NCI-H1417 (cell line): ENCODE measurements around the gene KDM5B.
"Not testable (repeated sequence)": the region's sequence is repeated elsewhere in the genome, so short reads cannot be mapped to it uniquely, and the experiment has no call there.

Experiments
- DNase-seq, 3 experiments: peaks; one replicate each; lab custom pipeline; 2025; lab: John Stamatoyannopoulos, UW

Gene KDM5B

DNA sequence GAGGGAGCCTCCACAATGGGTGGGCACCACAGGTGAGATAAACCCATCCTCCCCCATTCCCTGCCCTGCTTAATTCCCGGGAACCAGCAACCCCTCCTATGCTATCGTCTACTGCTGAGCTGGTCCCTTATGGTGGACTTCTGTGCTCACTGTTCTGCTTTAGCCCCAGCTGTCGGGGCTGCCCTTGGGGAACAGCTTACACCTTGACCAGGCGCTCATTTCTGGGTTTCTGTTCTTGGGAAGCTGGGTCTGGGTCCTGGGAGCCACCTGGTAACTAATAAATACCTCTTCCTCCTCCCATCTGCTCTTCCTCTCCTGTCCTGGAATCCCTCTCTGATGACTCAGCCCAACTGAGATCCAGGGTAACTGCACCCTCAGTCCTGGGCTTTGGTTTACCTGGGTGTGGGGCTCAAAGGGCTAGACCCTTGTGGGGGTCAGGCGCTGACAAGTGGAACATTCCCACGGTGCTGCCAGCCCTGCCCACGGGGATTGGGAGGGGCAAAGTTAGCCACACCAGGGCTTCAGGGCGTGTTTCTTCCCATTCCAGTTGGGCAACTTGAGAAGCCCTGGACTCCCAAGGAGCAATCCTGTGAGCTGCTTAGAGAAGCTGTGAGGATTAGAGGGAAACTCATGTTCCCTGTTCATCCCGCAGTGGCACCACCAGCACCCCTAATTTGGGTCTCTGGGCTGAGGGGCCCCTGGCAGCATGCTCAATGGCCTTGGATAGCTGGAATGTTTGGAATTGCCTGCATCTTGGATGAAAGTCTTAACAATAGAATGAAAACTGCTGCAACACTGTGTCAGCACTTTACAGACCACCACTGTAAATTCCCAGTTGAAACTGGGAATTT is 4.2 kb upstream of the KDM5B start:
- no peak for DNase-seq

DNA sequence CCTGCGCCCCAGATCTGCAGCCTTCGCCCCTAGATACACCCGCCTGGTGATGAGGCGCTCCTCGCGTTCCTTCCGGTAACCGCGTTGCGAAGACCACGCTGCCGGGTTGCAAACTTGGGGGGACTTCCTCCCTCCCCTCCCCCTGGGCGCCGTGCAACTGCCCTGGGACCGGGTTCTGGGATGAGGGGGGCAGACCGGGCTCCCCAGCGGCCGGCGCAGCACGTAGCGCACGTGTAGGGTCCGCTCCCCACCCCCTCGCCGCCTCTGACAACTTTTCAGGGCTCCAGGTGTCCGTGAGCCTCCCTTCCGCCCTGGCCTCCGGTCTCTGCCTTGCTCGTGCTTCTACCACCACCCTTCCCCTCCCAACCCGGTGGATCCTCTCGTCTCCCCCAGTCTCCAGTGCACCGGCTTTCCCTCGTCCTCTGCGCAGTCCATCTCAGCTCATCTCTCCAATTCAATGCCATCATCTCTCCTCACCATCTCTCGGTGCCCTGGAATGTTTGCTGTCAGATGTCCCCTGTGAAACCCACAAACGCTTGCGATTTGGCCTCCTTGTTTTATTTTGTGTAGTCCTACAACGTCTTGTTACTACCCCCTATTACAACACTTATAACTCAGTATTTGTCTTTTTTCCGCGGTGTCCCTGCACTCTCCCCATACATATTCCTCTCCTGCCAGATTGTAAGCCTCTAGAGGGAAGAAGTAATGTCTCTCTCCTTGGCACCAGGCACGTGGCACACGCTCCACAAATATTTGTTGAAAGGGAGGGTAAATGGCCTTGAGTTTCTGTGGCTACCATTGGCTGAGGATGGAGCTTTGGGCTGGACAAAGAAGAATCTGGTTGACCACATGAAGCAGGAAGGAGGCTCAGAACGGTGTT is 3.3 kb upstream of the KDM5B start:
- peak in 2 of 3 experiments; percentile 57 to 71 for DNase-seq

DNA sequence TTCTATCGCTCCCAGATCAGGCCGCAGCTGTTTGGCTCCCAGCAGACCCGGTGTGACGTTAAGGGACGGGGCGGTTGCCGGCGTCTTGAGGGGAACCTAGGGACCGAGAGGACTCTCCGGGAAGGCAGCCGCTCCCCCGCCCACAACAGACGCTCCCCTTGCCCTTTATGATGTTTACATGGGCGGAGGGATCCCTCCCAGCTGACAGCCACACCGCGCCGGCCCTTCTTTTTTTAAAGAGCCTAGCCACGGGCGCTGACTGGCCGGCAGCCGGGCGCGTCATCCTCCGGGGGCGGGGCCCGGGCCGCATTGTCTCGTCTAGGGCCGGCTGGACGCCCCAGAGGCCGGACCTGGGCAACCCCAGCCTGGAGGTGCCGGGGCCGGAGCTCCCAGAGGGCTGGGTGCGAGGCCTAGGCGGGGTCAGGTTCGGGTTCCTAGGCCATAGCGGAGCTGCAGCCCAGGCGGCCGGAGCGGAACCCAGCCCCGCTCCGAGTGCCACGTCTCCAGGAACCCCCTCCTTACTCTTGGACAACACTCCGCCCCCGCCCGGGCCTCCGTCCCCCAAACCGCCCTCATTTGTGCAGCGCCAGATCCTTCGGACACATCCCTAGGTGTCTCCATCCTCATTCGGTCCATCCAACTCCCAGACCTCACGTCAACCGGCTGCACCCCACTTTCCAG is 2.5 kb upstream of the KDM5B start, which contains the start of gene PCAT6:
TSS of gene PCAT6 (plus strand) at position 340 of the 681 bp plus-strand sequence.
- DNase-seq = peak; percentile 95 to 99 (median 97)

DNA sequence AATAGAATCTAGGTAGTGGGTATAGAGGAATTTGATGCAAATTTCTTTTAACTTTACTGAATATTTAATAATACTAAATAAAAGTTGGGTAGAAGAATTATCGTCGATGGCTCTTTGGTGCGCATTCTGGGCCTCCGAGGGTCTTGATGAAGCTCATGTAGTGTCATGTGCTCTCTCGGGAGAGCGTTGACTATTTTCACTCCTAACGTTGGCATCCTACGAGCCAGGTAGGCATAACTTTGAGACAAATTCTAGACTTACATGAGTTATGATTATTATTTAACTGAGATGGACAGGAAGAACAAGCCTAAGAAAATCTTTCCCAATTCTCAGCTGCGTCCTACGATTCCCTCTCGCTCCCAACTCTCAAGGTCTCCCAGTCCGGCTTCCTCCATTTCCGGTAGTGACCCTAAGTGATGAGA is 2.0 kb upstream of the KDM5B start:
- no peak for DNase-seq

DNA sequence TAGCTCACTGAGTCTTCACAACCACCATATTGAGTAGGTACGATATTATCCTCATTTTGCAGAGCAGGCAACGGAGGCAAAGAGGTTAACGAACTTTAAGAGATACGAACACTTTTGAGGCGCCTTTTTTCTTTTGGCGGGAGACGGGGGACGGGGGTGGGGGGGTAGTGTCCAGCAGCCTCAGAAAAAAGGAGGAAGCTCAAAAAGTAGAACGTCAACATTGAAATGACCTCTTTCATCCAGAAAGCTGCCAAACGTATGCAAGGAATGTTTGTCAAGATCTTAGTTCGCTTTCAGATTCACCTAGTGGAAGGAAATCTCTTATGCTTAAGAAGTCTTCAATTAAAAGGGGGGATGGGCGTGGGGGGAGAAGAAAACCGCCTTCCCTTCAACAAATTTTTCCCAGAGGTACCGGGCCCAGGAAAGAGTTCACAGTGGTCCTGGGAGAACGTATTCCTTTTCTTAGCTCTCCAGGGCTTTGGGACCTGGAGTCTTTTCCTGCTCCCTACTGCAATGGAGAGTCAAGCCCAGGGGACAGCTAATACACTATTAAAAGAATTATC is 1.5 kb upstream of the KDM5B start:
- DNase-seq = no peak

DNA sequence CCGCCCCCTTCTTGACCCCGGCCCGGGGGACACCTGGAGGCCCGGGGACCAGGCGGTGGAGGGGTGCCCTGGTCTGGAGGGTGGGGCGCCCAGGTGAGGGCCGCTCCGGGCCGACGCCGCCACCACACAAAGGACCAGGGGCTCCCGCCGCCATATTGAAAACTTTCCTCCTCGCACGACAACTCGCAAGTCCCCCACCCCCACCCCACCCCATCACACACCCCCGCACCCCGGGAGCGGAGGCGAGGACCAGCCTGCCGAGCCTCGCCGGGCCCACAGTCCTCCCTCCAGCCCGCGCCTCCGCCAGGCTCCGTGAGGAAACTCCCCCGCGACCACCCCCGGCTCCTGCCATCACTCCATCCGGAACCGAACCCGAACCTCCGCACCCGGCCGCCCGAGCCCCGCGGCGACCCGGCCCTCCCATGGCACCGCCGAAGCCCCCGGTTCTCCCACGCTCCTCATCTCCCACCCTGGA is 733 bp downstream of the KDM5B start:
- peak; percentile 41 to 64 (median 63) for DNase-seq

DNA sequence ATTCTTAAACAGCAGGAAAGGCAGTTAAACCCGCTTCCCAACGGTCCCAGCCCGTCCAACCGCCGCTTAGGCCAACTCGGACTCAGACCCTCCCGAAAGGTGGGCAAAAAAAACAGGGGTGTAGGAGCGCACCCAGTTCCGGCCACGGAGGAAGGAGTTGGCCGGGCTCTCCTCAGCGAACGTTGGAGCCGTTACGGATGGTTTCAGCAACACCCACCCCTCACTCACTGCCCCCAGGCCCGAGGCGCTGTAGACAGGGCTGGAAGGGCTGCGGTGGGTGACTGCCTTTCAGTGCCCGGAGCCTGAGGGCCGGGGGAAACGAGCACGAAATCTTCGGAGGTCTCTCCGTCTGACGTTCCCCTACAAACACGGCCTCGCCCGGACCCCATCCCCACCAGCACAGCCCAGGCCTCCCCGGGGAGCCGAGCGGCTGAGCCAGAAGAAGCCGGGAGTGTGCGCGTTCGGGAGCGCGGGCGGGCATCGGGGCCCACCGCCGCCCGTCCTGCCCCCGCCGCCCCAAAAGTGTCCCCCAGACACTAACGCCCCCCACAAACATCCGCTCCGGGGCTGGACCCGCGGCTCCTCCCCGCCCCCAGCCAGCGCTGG is 1.3 kb downstream of the KDM5B start:
- peak in 2 of 3 experiments; percentile 58 to 64 for DNase-seq

DNA sequence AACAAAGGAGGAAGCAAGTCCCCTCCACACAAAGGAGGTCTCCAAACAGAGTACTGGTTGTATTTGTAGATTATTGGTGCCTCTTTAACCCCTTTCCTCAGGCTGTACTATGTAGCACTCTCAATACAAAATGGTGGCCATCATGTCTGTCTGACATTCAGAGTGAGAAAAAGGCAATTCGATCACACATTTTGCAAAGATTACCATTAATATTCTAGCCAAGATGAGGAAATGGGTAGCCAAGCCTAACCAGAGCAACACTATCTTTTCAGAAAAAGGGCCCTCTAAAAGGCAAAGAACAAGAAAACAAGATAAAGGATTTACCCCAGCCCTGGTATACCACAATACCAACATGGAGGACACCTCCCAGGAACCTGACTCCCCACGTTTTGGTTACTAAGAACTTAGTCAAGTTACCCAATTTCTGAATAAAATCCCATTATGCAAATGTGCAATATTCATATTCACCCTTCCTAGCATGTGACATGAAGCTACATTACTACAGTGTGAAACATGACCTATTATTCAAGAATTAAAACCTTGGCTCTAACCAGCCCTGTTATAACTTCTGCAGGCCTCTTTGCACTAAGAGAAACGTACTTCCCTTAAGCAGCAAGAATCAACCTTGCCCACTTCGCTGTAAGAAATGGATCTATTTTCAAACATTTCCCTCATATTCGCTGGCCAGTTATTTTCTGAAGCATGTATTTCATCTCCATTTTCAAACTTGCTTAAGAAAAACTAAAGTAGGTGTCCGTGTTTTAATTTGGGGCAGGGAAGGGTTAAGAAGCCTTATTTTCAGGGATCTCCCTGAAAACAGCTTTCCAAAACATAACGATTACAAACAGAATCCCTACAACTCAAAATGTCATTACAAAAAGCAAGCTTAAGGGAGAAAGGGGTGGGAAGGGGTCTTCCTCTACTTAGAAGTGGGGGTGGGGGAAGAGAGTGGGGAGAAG is 2.1 kb downstream of the KDM5B start:
- DNase-seq = peak in 1 of 3 experiments; percentile 43

DNA sequence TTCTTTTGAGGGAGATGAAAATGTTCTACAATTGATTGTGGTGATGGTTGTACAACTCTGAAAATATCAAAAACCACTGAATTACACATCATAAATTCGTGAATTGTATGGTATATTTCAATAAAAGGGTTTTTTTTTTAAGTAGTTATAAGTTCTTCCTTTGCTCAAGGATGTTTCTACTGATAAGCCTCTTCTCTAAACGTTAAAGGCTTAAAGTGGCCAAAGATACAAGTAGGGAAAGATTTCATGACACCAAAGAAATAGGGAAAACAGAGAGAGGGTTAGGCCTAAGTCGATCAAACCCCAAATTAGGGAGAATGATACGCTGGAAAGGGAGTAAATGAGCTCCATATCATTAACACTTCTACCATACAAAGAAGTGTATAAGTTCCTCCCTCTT is 4.1 kb downstream of the KDM5B start:
- no peak for DNase-seq

DNA sequence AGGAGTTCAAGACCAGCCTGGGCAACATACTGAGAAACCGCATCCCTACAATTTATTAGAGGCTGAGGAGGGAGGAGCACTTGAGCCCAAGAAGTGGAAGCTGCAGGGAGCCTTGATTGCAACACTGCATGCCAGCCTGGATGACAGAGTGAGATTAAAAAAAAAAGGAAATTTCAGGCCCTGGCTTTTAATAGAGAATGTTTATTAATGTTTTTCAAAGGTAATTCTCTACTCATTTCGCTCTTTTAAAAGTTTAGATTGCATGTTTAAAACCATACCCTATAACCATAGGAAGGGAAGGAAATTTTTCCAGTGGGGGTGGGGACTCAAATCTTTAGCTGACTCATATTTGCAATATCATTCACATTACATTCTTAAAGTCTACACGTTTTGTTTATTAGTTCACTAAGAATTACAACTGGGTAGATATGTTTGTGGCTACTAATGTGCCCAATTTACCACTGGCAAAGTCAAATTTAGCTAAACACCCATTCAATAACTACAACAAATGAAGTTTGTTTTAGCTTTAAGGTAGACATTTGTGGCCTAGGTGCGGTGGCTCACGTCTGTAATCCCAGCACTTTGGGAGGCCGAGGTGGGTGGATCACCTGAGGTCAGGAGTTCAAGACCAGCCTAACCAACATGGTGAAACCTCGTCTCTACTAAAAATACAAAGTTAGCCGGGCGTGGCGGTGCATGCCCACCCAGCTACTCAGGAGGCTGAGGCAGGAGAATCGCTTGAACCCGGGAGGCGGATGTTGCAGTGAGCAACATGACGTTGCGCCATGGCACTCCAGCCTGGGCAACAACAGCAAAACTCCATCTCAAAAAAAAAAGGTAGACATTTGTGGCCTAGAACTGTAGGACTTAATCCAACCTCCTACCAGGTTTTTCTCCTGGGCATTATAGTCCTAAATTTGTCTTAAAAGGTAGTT is 5.0 kb downstream of the KDM5B start:
- DNase-seq = no peak

DNA sequence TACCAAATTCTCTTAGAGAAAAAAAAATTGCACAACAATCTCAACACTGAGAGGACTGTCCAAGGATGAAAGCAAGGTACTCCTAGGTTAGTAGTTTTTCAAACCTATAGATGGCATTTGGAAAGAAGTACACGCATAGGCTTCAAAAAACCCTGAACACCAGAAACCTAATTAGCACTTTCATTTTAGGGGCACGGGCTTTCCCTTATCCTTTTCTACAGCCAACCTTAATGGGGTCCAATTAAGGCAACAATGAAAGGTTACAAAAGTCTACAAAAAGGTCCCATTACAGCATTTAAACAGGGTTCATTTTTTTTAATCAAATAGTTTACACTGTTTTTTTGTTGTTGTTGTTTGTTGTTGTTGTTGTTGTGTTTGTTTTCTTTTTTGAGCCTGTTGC is 6.2 kb downstream of the KDM5B start:
- DNase-seq = no peak

DNA sequence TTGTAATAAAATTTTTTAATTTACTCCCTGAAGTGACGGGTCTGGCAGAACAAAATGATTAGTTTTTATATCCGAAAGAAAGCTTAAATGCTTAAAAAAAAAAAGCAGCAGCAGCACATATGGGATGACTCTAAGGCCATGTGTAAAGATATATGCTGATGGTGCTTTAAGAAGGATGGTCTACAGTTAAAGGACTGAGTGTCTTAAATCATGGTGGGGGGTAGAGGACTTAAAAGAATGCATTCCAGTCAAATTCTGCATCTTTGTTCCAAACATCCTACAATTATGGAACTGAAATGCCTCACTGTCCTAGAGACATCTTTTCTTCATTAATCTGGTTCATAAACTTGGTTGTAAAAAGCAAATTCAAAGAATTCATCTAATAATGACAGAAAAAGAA is 7.0 kb downstream of the KDM5B start:
- DNase-seq = no peak

DNA sequence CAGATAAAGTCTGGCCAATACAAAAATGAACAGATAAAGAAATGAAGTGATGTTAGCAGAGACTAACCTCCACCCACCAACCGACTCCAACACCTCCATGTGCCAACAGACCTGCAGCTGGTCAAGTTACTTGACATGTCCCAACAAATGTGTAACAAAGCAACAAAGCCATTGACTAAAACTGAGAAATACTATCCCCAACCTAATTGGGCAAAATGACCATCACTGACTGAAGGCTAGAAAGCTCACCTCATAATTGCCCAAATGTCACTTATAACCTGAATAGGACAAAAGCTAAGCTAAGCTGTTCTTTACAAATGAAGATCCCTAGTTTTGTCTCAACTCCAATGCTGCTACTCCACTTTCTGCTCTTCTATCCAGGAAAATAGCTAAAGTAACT is 7.5 kb downstream of the KDM5B start:
- DNase-seq = no peak

DNA sequence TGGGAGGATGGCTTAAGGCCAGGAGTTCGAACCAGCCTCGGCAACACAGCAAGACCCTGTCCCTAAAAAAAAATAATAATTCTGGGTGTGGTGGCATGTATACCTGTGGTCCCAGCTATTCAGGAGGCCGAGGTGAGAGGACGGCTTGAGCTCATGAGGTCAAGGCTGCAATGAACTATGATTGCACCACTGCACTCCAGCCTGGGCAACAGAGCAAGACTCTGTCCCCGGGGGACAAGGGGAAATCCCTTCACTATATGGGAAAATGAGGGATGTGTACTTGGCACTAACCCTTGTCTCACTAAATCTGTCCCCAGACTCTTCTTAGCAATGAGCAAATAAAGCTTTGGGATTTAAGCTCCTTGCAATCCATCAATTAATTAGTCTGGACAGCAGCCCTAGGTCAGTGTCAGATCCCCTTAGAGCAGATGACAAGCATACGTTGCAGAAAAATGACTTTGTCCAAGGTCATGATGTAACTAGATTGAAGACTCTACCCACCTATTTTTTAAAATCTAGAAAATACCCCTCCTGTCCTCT is 9.4 kb downstream of the KDM5B start:
- no peak for DNase-seq

DNA sequence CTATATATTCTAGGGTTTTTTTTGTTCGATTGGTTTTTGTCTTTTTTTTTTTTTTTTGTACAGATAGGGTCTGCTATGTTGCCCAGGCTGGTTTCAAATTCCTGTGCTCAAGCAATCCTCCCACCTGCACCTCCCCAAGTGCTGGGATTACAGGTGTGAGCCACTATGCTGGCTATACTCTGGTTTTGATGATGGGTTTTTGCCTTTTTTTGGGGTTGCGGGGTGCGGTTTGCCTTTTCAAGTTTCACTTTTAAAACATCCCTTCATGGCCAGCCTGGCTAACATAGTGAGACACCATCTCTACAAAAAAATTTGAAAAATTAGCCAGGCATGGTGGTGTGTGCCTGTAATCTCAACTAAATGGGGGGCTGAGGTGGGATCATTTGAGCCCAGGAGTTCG is 10.0 kb downstream of the KDM5B start:
- DNase-seq = no peak

DNA sequence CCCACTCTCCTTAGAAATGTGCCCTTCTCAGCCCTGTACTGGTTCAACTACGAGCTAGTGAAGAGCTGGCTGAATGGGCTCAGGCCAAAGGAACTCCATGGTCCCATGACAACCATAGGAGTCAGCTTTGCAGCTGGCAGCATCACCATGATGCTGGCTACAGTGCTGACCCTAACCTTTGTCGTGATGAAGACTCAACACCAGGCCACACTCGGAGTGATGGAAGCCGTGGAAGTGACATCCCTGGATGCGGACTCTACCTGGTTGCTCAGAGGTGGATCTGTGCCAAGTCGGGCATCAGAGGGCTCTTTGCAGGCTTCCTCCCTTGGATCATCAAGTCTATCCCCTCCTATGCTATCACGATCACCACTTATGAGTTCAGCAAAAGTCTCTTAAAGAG is 11.6 kb downstream of the KDM5B start:
- no peak for DNase-seq

DNA sequence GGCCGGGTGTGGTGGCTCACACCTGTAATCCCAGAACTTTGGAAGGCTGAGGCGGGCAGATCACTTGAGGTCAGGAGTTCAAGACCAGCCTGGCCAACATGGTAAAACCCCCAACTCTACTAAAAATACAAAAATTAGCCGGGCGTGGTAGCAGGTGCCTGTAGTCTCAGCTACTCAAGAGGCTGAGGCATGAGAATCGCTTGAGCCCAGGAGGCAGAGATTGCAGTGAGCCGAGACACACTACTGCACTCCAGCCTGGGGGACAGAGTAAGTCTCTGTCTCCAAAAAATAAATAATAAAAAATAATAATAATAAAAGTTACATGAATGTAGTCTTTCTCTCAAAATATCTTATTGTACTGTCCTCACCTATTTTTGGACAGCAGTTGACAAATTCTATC is 13.3 kb downstream of the KDM5B start:
- not testable (repeated sequence) for DNase-seq

DNA sequence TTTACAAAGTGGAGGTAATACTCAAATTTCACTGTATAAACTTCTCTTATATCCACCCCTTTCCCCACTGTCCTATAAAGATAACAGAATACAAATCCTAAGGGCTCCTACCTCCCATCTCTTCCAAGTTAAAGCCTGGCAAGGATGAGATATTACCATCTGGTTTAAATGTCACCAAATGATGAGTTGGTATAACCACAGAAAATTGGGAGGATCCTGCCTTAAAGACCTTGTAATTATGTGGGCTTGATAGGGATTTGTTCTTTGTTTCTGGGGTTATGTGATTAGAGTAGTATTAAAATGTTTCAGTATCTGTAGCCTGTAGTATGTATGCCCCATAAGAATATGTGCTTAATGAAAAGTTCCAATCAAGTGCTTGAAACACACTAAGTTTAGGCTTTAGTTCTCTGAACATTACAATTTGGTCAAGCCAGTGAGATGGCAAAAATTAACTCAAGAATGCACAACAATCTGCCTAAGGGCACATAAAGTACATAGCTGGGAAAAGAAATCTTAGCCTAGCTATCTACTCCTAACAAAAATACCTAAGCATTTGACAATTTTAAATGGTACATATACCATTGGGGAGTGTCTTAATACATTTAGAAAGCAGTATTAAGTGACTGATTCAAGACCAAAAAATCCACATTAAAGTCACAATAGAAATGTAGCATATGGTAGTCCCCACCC is 14.0 kb downstream of the KDM5B start:
- no peak for DNase-seq
